Adrenal gland (tissue), 12 donors: Measurements from ENCODE around the gene ARHGAP26. TPM values are rescaled to one million over a fixed set of nuclear protein-coding genes. Genes with fewer than 3 reads are reported as not detected.
A peak's percentile ranks its signal among the peaks of the same experiment; 100 is the strongest.

ENCODE experiments used
- DNase-seq, 7 donors: peaks; one replicate each; pipeline ENCODE4 v3.0.0-alpha.2; 2019 to 2020
- H3K27ac ChIP-seq, 5 donors: fragments of 200-600 bp; sonication (generic) in 4 of 5; 1 replicate in 3 of 5; 2 replicates in 2 of 5; pipeline versions ENCODE4 v1.5.1 to v1.8.0; 2016 to 2020; ENCODE audit warnings: mild to moderate bottlenecking in 1 of 5
- H3K27me3 ChIP-seq: fragments of 200-600 bp; 2 replicates; pipeline ENCODE4 v1.8.0; 2021
- H3K36me3 ChIP-seq, 2 donors: fragments of 200-600 bp; replicated peaks in 1 of 2; 1 replicate in 1 of 2; 2 replicates in 1 of 2; pipeline versions ENCODE4 v1.5.1 to v1.8.0; 2018 to 2022
- H3K4me1 ChIP-seq, 2 donors: fragments of 200-600 bp; replicated peaks in 1 of 2; 1 replicate in 1 of 2; 2 replicates in 1 of 2; pipeline versions ENCODE4 v1.5.1 to v1.8.0; 2018 to 2021
- H3K4me3 ChIP-seq, 4 donors: fragments of 200-600 bp; sonication (generic) in 3 of 4; one replicate each; pipeline ENCODE4 v1.5.1; 2016 to 2018
- H3K9me3 ChIP-seq, 3 donors: fragments of 200-600 bp; sonication (generic) in 1 of 3; replicated peaks in 1 of 3; 1 replicate in 2 of 3; 2 replicates in 1 of 3; pipeline versions ENCODE4 v1.5.1 to v1.8.0; 2016 to 2021
- CTCF ChIP-seq, 6 experiments: fragments of 450-650 bp in 4 of 6; fragments of 200-600 bp in 2 of 6; sonication (generic) in 1 of 6; IDR thresholded peaks; 1 replicate in 5 of 6; 2 replicates in 1 of 6; pipeline versions ENCODE4 v1.5.1 to v1.8.0; 2016 to 2021; ENCODE audit warnings: antibody characterized with exemption in 6 of 6, mild to moderate bottlenecking in 2 of 6, moderate library complexity in 1 of 6
- POLR2A ChIP-seq, 2 donors: fragments of 450-650 bp; IDR thresholded peaks; one replicate each; pipeline ENCODE4 v1.6.1; 2017; ENCODE audit warnings: antibody characterized with exemption in 2 of 2, mild to moderate bottlenecking in 2 of 2, moderate library complexity in 1 of 2
- WGBS, 4 donors: extraction: QIAGEN DNeasy Blood & Tissue Kit in 2 of 4; methylation state at CpG; one replicate each; pipeline versions ENCODE4 v1.1.5 to v1.1.7; 2013 to 2017; 5-methylcytosine and 5-hydroxymethylcytosine counted together
- intact Hi-C, 2 donors: fragments of 100-400 bp; cut with DNase I; formaldehyde crosslinking; loops; one replicate each; pipeline versions ENCODE4 v1.14.1 to v1.15.0; 2022 to 2023
- polyA plus RNA-seq, 3 donors: library from polyadenylated mRNA; stranded (reverse); fragments of 200-250 nt in 2 of 3; fragments of 350-450 nt in 1 of 3; fragmentation: Illumina TruSeq in 1 of 3; extraction: RNeasy Lipid Tissue Mini Kit (QIAGEN cat#74804) in 1 of 3; gene quantifications; one replicate each; pipeline ENCODE4 v1.2.3, GENCODE V29; 2013 to 2014
- total RNA-seq, 9 donors: library from RNA; depleted of rRNA in 4 of 9; stranded (reverse); fragments of >200 nt in 4 of 9; fragments of 120-200 nt in 1 of 9; fragmentation: NEBNext Ultra II Directional in 1 of 9; extraction: Animal tissue kit (Norgen Biotek cat#: 25700) in 1 of 9; gene quantifications; one replicate each; pipeline versions ENCODE4 v1.1.0 to v1.2.4, GENCODE V29; 2013 to 2023
- donor health status: healthy with polysubstance abuse.
- donor health status: Bipolar disorder and iron deficiency.
- donor health status: DM: yes; HTN: yes; CAD: no.
- donor health status: DM: no; HTN: no; CAD: no.
- donor health status: DM: no; HTN: no; CAD: no.
- donor health status: DM: yes; HTN: yes; CAD: no.

Gene ARHGAP26
- total and polyA plus RNA-seq, 12 donors = 3.0 to 21.7 (median 10.8) TPM

GRCh38 chr5:142767911-142768310 is 2.3 kb upstream of the ARHGAP26 start:
- Histone ChIP-seq H3K4me1 (peaks cover 4 to 16% of the 10 kb centered on the region in 2 donors), H3K36me3 (no peaks in the 10 kb centered on the region), H3K9me3 (no peaks in the 10 kb centered on the region), H3K27ac (no peak overlapping the region), H3K27me3 (no peaks in the 10 kb centered on the region), H3K4me3 (no peak overlapping the region)
- WGBS, 4 donors = 50 to 76% (median 66%) methylated on average over 1 of the region's 1 CpG
- intact Hi-C loops = loop anchor here in 1 of 2 donors (5.0 kb wide), 1 partner anchor 56 kb away; no protein-coding TSS in a partner anchor
- no peak for DNase-seq
- no peak for TF ChIP-seq POLR2A (IDR thresholded peaks at IDR 0.05)
- no peak for TF ChIP-seq CTCF (IDR thresholded peaks at IDR 0.05)

GRCh38 chr5:142769251-142769792 is 855 bp upstream of the ARHGAP26 start:
- DNase-seq = peak in 1 of 7 donors; percentile 64
- WGBS, 4 donors = 2 to 14% (median 10%) methylated on average over 15 of the region's 15 CpGs
- peak overlapping the region; percentile 42 to 88 (median 72) for H3K4me3 ChIP-seq
- H3K9me3 ChIP-seq = no peaks in the 10 kb centered on the region
- H3K27ac ChIP-seq = peak overlapping the region in 4 of 5 donors; percentile 54 to 94 (median 74)
- no peaks in the 10 kb centered on the region for H3K27me3 ChIP-seq
- TF ChIP-seq CTCF (IDR thresholded peaks at IDR 0.05) (no peak), POLR2A (IDR thresholded peaks at IDR 0.05) (no peak)
- H3K36me3 ChIP-seq = no peaks in the 10 kb centered on the region
- H3K4me1 ChIP-seq = peaks cover 4 to 16% of the 10 kb centered on the region in 2 donors
- intact Hi-C loops = loop anchor here in 1 of 2 donors (5.0 kb wide), 1 partner anchor 57 kb away; no protein-coding TSS in a partner anchor

GRCh38 chr5:142770650-142771609 is 753 bp downstream of the ARHGAP26 start:
- H3K4me3 ChIP-seq = peak overlapping the region in 3 of 4 donors; percentile 65 to 88 (median 69)
- TF ChIP-seq POLR2A (IDR thresholded peaks at IDR 0.05) (no peak), CTCF (IDR thresholded peaks at IDR 0.05) (no peak)
- peaks cover 4 to 16% of the 10 kb centered on the region in 2 donors for H3K4me1 ChIP-seq
- H3K9me3 ChIP-seq = no peaks in the 10 kb centered on the region
- H3K27me3 ChIP-seq = no peaks in the 10 kb centered on the region
- WGBS, 4 donors = 1 to 5% (median 2%) methylated on average over 12 to 86 of the region's 86 CpGs
- peak; percentile 27 to 73 (median 53) for DNase-seq
- intact Hi-C loops = no loop called here
- H3K27ac ChIP-seq = peak overlapping the region in 4 of 5 donors; percentile 69 to 94 (median 76)
- no peaks in the 10 kb centered on the region for H3K36me3 ChIP-seq

- H3K27me3 ChIP-seq = no peaks in the 10 kb centered on the region
- H3K36me3 ChIP-seq = no peaks in the 10 kb centered on the region
- WGBS, 4 donors = 34 to 42% (median 39%) methylated on average over 5 of the region's 5 CpGs
- intact Hi-C loops = no loop called here
- TF ChIP-seq POLR2A (IDR thresholded peaks at IDR 0.05) (no peak), CTCF (IDR thresholded peaks at IDR 0.05) (no peak)
- peaks cover 4 to 16% of the 10 kb centered on the region in 2 donors for H3K4me1 ChIP-seq
- H3K4me3 ChIP-seq = peak overlapping the region in 1 of 4 donors; percentile 69
- no peak overlapping the region for H3K27ac ChIP-seq
- no peaks in the 10 kb centered on the region for H3K9me3 ChIP-seq
- no peak for DNase-seq
Observed at GRCh38 chr5:142771666-142772065, 1.5 kb downstream of the ARHGAP26 start.
